GM18867 (cell line): Measurements from ENCODE around the gene SLC35E3.
"Not testable (repeated sequence)": the region's sequence is repeated elsewhere in the genome, so short reads cannot be mapped to it uniquely, and the experiment has no call there.

Experiments
- ATAC-seq: cut with Tn5 transposase; IDR thresholded peaks from one replicate; pipeline ENCODE4 v1.9.1; 2021; ENCODE audit warnings: mild to moderate bottlenecking, moderate library complexity; ENCODE audit not compliant: unreplicated experiment

Gene SLC35E3

DNA sequence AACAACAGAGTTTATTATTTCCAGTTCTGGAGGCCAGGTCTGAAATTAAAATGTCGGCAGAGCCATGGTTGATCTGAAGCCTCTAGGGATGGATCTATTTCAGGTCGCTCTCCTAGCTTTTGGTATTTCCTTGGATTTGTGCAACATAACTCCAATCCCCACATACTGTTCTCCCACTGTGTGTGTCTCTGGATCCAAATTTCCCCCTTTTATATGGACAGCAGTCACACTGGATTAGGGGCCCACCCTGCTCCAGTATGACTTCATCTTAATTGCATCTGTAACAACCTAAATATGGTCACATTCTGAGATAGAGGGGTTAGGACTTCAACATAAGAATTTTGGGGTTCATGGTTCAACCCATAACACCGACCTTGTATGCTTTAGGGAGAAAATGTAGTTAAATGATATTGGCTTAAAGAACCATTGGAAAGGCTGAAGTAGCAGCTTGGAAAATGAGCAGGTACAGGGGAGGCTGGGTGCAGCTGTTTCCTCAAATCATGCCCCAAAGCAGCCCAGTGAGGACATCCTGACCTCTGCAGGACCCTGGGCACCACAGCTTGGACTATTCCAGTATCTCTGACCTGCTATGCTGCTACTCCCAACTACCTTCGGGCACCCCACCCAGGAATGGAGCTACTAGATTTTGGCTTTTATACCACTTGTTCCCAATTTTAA, 48.1 kb downstream of the SLC35E3 start:
- ATAC-seq = no peak

DNA sequence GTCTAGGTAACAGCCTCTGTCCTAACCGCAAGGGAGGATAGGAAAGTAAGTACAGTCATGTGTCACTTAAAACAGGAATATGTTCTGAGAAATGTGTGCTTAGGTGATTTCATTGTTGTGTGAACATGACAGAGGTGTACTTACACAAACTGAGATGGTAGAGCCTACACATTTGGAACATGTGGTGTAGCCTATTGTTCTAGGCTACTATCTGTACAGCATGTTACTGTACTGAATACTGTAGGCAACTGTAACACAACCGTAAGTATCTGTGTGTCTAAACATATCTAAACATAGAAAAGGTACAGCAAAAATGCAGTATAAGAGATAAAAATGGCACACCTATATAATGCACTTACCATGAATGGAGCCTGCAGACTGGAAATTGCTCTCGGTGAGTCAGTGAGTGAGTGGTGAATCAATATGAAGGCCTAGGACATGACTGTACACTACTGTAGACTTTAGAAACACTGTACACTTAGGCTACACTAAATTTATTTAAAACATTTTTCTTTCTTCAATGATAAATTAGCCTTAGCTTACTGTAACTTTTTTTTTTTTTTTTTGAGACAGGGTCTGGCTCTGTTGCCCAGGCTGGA, 48.8 kb downstream of the SLC35E3 start:
- no peak for ATAC-seq

DNA sequence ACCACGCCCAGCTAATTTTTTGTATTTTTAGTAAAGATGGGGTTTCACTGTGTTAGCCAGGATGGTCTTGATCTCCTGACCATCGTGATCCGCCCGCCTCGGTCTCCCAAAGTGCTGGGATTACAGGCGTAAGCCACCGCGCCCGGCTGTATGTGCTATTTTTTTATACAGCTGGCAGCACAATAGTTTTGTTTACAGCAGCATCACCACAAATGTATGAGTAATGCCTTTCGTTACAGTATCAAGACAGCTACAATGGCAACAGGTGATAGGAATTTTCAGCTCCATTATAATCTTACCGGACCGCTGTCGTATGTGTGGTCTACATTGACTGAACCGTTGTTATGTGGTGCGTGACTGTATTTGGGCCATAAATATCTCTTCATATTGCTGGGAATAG, 50.4 kb downstream of the SLC35E3 start:
- no peak for ATAC-seq

DNA sequence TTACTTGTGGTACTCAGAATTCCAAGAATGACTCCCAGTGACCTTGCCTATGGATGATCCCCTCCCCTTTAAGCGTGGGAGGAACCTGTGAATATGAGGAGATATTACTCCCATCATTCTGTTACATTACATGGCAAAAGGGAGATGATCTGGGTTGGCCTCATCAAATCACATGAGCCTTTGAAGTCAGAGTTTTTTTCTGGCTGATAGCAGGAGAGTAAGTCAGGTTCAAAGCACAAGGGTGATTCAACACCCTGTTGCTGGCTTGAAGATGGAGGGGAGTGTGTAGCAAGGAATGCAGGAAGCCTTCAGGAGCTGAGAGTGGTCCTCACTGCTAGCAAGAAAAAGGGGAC, 52.9 kb downstream of the SLC35E3 start:
- ATAC-seq = no peak

DNA sequence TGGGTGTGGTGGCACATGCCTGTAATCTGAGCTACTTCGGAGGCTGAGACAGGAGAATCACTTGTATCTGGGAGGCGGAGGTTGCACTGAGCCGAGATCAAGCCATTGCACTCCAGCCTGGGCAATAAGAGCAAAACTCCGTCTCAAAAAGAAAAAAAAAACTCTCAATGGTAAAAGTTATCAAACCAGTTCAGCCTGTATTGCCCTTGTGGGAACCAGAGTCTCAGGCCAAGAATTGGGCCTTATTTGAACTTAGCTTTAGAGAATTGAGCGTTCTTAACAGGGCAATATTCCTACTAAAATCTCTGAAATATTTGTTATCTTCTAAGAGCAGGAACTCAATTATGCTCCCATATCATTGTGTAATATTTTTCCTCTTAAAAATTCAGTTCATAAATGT, 54.3 kb downstream of the SLC35E3 start:
- ATAC-seq = no peak

DNA sequence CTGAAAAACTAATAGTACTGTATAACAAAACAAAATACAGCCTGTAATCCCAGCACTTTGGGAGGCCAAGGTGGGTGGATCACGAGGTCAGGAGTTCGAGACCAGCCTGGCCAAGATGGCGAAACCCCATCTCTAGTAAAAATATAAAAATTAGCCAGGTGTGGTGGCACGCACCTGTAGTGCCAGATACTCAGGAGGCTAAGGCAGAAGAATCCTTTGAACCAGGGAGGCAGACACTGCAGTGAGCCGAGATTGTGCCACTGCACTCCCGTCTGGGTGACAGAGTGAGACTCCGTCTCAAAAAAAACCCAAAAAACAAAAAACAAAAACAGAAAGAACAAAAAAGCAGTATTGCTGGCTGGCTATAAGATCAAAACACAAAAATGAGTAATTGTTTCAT, 55.1 kb downstream of the SLC35E3 start:
- not testable (repeated sequence) for ATAC-seq

DNA sequence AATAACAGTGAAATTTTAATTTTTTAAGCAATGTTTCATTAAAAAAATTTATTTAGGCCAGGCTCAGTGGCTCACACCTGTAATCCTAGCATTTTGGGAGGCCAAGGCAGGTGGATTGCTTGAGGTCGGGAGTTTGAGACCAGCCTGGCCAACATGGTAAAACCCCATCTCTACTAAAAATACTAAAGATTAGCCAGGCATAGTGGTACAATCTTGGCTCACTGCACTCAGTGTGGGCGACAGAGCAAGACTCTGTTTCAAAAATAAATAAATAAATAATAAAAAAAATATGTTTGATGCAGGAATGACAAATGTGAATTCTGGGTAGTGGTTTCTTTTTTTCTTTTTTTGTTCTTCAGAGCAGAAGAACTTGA, 56.4 kb downstream of the SLC35E3 start:
- not testable (repeated sequence) for ATAC-seq

DNA sequence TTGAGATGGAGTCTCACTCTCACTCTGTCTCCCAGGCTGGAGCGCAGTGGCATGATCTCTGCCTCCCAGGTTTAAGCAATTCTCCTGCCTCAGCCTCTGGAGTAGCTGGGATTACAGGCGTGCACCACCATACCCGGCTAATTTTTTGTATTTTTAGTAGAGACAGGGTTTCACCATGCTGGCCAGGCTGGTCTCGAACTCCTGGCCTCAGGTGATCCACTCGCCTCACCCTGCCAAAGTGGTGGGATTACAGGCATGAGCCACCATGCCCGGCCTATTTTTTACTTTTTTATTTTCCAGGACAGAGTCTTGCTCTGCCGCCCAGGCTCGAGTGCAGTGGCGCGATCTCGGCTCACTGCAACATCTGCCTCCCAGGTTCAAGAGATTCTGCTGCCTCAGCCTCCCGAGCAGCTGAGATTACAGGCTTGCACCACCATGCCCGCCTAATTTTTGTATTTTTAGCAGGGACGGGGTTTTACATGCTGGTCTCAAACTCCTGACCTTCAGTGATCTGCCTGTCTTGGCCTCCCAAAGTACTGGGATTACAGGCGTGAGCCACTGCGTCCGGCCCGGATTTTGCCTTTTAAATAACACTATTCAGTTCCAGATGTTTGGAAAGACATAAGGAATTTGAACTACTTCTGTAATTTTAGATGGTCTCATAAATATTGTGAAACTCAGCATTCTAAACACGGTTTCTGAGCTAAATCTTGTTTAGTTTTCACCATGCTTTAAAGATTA, 57.1 kb downstream of the SLC35E3 start:
- ATAC-seq = not testable (repeated sequence)

DNA sequence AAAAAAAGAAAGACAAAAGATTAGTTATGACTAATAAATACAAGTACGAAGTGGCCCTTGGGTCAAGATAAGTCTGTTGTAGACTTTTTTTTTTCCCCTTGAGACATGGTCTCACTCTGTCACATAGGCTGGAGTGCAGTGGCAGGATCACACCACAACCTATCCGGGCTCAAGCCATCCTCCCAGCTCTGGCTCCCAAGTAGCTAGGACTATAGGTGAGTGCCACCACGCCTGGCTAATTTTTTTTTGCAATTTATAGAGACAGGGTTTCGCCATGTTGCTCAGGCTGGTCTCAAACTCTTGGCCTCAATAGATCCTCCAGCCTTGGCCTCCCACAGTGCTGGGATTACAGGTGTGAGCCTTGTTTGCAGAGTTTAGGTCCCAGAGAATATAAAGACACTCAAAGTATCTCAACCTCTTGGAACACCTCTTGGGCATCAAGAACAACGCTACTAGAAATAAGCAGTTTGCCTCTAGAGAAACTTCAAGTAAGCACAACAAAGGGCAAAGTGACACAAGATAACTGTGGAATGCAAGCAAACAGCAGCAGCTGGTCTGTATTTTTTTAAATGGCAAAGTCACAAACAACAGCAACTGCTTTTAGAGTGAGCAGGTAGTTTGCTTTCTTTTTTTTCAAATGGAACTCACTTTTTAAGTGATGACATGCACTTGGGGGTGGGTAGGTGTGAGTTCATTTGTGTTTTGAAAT, 58.1 kb downstream of the SLC35E3 start:
- no peak for ATAC-seq

DNA sequence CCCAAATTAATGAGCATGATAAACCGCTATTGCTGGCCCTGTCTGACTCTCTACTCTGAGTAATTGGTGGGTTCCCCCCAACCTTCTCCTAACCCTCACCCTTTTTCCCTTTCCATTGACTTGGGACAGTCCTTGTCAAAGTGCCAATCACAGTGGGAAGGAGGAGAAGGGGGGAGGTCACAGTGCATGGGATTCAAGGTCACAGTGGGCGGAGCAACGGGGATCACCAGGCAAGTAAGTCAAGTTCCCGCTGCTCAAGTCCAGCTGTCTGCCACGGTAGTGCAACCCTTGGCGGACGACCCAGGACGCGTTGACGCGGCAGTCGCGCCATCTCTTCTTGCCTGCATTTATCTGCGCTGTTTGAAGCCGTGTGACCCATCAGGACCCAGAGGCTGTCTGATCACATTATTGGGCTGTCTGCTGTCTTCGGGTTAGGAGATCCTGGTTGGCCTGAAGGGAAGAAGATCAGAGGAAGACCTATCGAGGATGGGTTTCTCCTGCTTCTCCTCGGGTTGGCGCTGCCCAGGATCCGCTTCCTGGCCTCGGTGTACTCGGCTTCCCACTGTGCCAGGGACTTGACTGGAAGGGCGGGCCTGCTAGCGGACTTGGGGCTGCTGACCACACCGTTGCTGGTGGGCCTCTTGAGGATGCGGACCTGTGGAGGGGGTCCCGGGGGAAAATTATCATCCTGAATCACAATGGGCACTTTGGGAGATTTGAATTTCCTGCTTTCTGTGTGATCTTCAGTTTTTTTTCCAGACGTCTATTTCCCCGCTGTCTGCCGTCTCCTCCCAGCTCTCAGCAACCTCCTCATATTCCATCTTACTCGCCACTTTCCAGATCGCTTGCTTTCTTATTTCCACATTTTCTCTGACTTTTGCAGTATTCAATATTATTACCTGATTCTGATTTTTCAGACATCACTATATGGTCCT, 58.9 kb downstream of the SLC35E3 start:
- ATAC-seq = no peak

DNA sequence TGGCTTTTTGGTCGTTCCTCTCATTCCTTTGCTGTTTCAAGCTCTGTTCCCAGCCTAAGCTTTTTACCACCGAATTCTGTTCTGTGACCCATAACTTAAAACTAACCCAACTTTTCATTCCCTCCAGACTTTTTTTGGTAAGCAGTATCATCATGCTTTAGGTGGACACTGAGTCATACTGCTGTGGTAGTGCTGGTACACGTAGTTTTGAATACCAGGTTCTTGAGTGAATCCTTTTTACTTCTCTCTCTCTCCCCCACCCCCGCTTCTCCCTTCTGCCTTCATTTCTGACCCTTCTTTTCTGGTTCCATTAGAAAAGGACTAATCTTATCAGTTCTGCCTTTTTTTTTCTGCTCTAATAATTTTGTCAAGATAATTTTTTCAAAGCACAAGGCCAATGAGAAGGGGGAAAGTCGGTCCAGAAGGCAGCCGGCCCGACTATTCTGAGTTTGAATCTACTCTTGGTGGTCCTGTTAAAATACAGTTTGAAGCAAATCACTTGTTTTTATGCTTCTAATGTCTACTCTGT, 59.7 kb downstream of the SLC35E3 start:
- no peak for ATAC-seq

DNA sequence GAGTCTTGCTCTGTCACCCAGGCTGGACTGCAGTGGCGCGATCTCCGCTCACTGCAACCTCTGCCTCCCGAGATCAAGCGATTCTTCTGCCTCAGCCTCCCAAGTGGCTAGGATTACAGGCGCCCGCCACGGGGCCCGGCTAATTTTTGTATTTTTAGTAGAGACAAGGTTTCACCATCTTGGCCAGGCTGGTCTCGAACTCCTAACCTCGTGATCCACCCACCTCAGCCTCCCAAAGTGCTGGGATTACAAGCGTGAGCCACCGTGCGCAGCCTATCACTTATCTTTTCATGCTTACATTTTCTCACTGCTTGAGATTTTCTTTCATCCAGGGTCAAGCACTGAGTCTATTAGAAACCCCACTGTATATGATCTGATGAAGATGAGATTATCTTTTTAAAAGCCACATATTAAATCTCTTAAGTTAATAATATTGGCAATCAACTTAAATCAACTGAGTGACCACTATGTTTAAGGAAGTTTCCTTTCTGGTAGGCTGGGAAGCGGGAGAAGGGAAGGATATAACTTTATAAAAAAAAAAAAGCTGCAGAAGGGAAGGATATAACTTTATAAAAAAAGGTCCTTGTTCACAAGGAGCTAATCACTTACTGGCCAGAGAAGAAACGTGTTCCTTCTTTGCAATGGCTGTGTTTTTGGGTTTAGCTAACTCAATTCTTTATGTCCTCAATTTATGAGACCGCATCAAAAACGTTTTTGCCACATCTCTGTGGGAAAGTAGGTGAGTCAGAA, 60.7 kb downstream of the SLC35E3 start:
- no peak for ATAC-seq

DNA sequence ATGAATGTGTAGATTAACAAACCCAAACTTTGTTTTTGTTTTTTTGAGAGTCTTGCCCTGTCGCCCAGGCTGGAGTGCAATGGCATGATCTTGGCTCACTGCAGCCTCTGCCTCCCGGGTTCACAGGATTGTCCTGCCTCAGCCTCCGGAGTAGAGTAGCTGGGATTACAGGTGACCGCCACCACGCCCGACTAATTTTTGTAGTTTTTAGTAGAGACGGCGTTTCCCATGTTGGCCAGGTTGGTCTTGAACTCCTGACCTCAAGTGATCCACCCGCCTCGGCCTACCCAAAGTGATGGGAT, 61.2 kb downstream of the SLC35E3 start:
- not testable (repeated sequence) for ATAC-seq

DNA sequence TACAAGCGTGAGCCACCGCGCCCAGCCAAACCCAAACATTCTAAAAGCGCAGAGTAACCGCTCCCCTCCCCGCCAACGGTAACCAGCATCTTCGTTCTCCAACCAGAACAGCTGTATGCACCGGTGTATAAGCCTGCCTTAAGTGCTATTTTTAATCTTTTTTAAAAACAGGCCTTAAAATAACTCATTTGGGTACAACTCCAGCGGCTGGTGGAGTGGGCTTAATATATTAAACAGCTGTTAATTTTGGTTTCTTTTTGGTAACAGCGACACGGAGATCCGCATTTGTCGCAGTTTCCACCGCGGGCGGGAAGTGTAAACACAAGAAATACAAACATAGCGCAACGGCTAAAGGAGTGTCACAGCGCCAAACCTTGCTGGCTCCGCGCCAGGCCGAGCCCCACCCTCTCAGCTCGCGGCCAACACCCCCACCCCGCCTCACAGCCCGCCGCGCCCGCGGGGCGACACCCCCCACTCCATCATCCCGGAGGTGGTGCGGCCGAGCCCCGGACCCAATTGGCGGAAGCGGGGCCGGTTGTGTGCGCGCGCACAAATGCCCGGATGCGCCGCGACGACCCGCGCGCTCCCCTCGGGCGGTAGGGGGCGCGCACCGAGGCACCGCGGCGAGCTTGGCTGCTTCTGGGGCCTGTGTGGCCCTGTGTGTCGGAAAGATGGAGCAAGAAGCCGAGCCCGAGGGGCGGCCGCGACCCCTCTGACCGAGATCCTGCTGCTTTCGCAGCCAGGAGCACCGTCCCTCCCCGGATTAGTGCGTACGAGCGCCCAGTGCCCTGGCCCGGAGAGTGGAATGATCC, 61.8 kb downstream of the SLC35E3 start, which contains the start of gene MDM2:
TSS of gene MDM2 (plus strand) at position 602 of the 812 bp plus-strand sequence. CDS start 301 bp downstream, outside the sequence.
- ATAC-seq = peak; percentile 75

DNA sequence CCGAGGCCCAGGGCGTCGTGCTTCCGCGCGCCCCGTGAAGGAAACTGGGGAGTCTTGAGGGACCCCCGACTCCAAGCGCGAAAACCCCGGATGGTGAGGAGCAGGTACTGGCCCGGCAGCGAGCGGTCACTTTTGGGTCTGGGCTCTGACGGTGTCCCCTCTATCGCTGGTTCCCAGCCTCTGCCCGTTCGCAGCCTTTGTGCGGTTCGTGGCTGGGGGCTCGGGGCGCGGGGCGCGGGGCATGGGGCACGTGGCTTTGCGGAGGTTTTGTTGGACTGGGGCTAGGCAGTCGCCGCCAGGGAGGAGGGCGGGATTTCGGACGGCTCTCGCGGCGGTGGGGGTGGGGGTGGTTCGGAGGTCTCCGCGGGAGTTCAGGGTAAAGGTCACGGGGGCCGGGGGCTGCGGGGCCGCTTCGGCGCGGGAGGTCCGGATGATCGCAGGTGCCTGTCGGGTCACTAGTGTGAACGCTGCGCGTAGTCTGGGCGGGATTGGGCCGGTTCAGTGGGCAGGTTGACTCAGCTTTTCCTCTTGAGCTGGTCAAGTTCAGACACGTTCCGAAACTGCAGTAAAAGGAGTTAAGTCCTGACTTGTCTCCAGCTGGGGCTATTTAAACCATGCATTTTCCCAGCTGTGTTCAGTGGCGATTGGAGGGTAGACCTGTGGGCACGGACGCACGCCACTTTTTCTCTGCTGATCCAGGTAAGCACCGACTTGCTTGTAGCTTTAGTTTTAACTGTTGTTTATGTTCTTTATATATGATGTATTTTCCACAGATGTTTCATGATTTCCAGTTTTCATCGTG, 62.6 kb downstream of the SLC35E3 start:
- peak; percentile 57 for ATAC-seq

DNA sequence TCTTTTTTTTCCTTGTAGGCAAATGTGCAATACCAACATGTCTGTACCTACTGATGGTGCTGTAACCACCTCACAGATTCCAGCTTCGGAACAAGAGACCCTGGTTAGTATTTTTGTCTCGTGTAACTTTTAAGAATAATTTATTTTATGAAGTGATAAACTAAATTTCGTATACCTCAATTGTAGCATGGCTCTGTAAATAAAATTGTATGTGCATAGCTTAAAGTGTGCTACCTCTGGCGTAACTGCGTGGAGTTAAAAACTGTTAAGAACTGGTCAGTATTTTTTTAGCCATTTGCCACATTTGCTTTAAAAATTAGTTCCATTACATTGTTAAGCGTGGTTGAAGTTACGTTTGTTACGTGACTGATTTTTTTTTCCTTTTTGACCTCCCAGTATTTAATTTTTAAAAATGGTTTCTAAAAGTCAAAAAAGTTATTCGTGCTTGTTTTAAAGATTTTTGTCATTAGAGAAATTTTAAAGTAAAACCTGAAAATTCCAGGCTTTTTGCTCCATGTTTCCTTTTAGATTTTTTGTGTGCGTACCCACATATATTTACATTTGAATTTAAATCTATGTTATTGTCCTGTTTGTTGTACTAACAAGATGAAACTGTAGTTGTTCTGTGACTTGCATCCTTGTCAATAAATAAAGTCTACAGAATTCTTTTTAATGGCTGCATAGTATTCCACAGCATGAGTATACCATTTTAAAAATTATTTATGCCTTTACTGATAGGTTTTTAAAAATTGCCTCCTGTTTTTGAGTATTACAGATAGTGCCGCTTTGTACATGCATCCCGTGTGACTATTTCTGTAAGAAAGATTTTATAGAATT, 63.4 kb downstream of the SLC35E3 start:
- no peak for ATAC-seq

DNA sequence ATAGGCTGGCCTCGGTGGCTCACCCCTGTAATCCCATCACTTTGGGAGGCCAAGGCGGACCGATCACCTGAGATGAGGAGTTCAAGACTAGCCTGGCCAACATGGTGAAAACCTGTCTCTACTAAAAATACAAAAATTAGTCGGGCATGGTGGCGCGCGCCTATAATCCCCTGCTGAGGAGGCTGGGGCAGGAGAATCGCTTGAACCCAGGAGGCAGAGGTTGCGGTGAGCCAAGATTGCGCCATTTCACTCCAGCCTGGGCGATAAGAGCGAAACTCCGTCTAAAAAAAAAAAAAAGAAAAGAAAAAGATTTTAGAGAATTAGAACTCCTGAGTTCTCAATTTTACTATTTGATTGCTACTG, 64.0 kb downstream of the SLC35E3 start:
- ATAC-seq = not testable (repeated sequence)
